Sigmoid colon (tissue), 3 donors: ENCODE results near the gene PIAS2.

Experiments used
- CTCF ChIP-seq, 4 experiments: fragments of 450-650 bp in 3 of 4; fragments of 200-600 bp in 1 of 4; IDR thresholded peaks; one replicate each; pipeline ENCODE4 v1.5.1; 2016 to 2019; ENCODE audit warnings: antibody characterized with exemption in 4 of 4, mild to moderate bottlenecking in 3 of 4, moderate library complexity in 2 of 4
- POLR2A ChIP-seq, 2 donors: fragments of 450-650 bp; IDR thresholded peaks; one replicate each; pipeline ENCODE4 v1.6.1; 2016; ENCODE audit warnings: antibody characterized with exemption in 2 of 2, mild to moderate bottlenecking in 2 of 2, moderate library complexity in 2 of 2

- TF ChIP-seq CTCF (IDR thresholded peaks at IDR 0.05) (no peak), POLR2A (IDR thresholded peaks at IDR 0.05) (no peak)
These were observed 35.9 kb upstream of the PIAS2 start for GRCh38 chr18:46953195-46953594.
